GM10847 (cell line): ENCODE data around the gene ABHD5.
A peak's percentile ranks its signal among the peaks of the same experiment; 100 is the strongest.

ENCODE experiments used
- POLR2A ChIP-seq: IDR thresholded peaks from 2 replicates; pipeline ENCODE4 v1.6.1; 2011; ENCODE audit not compliant: insufficient read length; ENCODE audit errors: extremely low read depth

The ABHD5 gene

DNA sequence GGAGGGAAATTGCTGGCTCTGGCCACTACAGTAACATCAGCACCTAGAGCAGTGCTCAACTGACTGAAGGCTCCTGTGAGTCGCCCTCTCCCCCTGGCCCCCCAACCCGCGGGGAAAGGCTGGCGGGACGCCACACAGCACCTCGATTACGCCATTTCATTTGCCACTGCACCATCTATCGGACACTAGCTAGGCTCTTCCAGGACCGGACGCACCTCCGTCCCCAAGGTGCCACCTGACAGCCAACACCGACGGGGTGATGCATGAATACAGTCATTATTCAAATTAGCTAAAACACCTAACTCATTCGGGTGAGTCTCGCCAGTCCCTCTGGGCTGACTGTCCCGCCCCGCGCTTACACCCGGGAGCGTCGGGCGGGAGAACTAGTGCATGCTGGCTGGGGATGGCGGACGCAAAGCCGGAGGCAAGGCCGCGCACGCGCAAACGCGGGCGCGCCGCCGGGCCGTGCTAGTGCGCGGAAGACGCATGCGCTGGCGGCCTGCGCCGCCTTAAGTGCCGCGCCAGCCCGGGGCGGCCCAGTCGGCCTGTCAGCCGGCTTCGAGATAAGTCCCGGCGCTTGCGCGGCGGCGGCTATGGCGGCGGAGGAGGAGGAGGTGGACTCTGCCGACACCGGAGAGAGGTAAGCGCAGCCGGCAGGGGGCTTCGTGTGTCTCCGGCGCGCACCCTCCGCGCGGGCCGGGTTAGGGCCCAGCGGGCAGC is at the start of gene ABHD5:
ABHD5 (plus strand) TSS at position 539 of the 720 bp plus-strand sequence; CDS start at position 594, 55 bp downstream.
- TF ChIP-seq POLR2A, result peak; percentile 99

DNA sequence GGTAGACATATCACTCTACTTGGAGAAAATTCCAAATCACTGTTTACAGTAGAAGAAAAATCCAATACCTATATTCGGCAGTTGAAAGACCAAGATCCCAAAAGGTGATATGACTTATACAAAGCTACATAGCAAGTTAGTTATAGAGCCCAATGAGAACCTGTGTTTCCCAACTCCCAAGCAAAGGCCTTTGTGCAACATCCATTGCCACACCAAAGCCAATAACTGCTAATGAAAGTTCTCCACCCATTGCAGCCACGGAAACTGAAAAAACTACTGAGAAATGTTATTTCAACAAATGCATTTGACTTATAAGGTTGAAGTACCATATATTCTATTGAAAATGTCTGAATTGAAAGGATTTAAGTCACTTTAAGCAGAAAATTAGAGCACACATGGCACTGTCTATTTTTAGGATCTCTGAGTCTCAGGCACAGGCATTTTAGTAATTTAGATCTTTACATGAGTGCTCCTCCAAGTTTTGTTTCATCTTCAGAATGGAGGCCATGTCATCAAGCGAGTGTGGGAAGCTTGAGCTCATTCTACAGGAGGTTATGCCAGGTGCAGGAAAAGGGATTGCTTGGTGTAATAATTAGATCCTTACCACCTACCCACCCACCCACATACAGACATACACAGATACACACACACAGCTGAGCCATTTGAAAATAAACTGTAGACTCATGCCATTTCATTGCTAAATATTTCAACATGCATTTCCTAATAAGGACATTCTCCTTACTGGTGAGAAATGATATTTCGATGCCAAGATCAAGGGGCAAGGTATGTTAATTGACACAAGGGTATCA is 49.2 kb upstream of the ABHD5 start:
- no peak for TF ChIP-seq POLR2A

DNA sequence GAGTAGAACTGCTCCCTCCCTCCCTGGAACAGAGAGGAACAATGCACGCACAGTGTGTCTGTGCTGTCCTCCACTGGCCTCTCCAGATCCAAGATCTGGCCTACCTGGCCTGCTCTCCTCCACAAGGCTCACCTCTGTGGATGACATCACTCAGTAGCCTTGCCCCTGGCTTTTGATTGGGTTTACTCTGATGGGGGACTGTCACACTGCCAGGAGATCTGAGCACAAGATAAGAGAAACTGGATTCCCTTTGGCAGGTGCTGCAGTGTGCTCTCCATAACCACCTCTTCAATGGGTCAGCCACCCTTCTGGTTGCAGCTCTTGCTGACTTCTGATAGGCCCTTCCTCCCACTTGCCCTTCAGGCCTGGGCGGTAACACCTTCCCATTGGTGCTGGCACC is 46.3 kb upstream of the ABHD5 start:
- TF ChIP-seq POLR2A, result no peak

DNA sequence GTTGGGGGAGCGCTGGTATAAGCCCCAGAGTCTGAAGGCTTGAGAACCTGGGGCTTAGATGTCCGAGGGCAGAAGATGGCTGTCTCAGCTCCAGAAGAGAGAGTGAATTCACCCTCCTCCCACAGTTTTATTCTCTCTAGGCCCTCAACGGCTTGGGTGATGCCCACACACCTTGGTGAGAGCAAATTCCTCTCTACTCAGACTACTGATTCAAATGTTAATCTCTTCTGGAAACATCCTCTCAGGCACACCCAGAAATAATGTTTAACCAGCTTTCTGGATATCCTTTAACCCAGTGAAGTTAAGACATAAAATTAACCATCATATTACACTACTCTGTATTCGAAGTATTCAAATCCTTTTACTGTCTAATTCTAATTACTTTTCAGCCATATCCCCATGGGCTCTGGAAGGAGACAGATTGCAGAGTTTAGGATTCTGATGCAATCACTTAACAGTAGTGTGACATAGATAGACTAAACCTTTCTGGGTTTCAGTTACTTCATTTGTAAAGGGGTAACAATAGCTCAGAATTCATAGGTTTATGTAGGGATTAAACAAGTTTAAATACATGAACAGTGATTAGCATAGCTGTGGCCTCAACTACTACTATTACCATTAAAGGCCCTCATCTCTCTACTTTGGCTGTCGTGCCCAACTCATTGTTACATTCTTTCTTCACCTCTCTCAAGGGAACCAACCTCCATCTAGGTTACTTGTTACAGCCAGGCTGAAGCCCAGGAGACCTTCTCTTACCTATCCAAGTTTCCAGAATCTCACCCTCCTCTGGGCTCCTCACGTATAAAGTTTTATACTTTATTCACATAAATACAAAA is 43.2 kb upstream of the ABHD5 start:
- no peak for TF ChIP-seq POLR2A

DNA sequence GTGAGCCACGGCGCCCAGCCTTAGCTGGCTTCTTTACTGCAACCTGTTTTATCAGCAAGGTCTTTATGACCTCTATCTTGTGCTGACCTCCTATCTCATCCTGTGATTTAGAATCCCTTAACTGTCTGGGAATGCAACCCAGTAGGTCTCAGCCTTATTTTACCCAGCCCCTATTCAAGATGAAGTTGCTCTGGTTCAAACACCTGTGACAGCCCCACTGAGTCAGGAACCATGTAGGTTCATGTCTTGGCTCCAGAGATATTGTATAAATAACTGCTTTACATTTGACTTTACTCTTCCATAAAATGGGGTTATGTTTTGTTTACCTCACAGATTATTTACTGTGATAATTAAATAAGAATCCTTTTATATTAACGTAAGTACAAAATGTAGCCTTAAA is 41.8 kb upstream of the ABHD5 start:
- no peak for TF ChIP-seq POLR2A

DNA sequence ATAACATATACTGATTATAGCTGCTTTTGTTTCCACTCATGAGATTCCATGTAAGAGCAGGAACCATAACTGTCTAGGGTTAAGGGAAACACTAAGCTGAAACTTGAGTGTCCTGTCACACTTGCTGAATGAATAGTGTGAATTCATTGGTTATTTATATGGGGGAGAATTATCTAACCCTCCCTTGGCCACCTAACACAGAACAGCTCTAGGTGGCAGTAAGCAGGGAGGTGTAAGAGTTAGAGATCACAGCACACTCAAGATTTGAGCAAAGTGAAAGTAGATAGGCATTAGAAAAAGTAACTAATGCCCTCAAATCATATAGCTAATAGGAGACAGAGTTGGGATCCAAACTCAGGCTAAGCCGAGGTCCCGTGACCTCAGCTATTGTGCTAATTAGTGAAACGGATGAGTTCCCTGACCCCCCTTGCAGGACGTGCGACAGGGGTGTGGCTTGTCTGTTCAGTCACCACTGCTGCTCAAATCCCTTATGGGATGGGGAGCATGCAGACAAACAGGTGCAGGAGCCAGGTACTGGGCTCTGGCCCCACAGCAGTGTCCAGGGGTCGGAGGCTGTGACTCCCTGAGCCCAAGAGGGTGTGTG is 41.3 kb upstream of the ABHD5 start:
- TF ChIP-seq POLR2A, result no peak

DNA sequence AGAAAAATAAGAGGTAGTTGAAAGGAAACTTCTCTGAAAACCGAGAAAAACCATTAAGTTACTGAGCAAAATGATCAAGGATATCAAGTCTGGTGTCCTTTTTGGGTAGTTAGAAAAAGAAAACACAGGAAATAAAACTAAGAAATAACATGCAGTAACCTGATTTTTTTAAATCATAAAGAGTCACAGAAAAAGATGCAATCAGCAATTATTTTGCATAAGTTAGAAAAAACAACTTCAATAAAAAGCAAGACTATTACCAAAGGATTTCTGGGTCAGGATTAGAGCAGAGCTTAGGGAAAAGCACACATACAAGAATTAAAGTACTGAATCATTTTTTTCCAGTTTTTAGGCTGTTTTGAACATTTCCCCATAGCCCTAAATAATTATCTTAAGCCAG is 40.4 kb upstream of the ABHD5 start:
- no peak for TF ChIP-seq POLR2A

DNA sequence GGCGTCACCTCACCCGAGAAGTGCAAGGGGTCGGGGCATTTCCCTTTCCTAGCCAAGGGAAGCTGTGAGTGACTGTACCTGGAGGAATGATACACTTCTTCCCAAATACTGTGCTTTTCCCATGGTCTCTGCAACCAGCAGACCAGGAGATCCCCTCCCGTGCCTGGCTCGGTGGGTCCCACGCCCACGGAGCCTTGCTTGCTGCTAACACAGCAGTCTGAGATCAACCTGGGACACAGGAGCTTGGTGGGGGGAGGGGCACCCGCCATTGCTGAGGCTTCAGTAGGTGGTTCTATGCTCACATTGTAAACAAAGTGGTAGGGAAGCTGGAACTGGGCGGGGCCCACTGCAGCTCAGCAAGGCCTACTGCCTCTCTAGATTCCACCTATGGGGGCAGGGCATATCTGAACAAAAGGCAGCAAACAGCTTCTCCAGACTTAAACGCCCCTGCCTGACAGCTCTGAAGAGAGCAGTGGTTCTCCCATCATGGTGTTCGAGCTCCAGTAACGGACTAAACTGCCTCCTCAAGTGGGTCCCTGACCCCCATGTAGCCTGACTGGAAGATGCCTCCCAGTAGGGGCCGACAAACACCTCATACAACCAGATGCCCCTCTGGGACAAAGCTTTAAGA is 31.4 kb upstream of the ABHD5 start:
- no peak for TF ChIP-seq POLR2A

DNA sequence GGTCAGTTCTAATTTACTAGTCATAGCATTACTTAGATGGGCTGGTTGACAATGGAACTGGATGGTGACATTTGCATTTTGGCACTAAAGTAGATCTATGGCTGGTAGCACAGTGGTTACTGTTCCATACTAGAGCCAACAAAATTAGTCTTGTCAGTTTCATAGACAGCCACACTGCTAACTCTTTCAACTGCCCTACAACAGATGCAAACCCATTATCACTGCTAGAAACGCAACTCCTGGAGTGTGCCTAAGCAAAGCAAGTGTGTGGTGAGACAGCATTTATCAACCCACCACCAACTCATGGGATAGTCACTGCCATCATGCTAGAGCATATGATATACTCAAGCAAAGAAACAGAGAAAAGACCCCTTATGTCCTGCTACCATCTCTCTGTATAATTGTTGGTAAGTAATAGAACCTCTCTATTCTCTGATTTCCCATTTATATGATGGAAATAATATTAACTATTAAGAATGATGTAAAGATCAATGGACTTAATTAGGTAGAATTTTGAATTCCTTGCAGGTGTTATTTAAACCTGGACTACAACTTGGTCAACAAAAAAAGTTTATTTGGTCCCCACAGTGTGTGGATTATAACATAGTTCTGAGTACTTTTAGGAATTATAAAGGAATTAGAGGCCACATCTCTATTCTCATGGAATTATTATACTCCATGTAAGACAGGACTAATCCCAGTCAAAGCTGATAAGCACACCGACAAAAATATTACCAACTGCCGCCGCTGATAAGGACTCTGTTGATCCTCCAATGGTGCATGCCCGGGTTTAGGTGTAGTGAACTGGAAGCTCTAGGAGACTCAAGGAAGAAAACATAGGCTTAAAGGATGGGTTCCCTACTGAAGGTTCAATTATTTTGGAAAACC is 19.9 kb upstream of the ABHD5 start:
- TF ChIP-seq POLR2A, result no peak

DNA sequence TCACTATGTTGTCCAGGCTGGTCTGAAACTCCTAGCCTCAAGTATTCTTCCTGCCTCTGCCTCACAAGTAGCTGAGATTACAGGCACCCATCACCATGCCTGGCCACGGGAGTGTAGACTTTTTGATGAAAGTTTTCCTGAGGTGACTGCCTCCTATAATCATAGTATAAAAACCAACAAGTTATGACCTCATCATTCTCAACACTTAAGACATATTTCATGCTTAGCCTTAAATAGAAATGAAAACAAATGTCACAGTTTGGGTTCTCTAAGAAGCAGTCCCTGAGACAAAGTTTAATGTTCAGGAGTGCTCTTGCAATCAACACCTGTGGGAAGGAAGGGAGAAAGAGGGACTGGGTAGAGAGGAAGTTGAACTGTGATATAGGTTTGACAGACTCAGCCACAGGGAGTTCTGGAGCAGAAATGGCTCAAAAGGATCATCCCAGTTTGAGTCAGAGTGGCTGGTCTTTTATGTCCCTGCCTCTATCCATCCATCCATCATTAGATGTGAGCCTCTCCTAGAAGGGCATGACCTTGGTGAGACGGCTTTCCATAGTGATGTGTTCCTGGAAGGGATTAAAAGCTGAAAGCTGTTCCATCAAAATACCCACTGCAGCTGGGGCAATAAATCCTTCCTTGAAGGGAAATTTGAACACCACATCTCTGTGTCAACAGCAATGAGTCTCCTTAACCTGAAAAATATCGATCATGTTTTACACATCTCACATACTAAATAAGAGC is 16.2 kb upstream of the ABHD5 start:
- TF ChIP-seq POLR2A, result no peak

DNA sequence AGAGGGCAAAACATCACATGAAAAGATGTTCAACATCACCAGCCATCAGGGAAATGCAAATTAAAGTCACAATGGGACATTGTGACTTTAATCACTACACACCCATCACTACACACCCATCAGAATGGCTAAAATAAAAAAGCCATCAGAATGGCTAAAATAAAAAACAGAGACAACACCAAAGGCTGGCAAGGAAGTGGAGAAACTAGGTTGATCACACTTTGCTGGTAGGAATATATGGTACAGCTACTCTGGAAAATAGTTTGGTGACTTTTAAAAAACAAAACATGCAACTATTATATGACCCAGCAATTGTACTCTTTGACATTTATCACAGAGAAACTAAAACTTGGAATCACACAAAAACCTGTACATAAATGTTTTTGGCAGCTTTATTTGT is 15.1 kb upstream of the ABHD5 start:
- no peak for TF ChIP-seq POLR2A

DNA sequence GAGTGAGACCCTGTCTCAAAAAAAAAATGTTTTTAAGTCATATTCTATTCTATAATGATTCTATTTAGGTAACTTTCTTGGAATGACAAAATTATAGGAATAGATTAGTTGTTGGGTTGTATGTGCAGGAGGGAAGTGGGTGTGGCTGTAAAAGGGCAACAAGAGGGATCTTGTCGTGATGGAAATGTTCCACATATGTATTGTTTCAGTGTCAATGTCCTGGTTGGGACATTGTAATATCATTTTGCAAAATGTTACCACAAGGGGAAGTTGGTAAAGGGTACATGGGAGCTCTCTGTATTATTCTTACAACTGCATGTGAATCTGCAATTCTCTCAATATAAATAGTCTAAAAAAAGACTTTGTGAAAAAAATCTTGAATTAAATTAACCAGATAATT is 14.3 kb upstream of the ABHD5 start:
- no peak for TF ChIP-seq POLR2A

DNA sequence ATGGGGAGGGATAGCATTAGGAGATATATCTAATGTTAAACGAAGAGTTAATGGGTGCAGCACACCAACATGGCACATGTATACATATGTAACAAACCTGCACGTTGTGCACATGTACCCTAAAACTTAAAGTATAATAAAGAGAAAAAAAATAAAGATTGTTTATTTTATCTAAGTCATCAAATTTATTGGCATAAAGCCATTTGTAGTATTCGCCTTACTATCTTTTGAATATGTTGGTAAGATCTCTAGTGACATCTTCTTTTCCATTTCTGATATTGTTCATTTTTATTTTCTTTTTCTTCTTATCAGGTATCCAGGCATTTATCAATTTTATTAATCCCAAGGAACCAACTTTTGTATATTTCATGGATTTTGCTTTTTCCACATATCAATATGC is 5.8 kb upstream of the ABHD5 start:
- no peak for TF ChIP-seq POLR2A

DNA sequence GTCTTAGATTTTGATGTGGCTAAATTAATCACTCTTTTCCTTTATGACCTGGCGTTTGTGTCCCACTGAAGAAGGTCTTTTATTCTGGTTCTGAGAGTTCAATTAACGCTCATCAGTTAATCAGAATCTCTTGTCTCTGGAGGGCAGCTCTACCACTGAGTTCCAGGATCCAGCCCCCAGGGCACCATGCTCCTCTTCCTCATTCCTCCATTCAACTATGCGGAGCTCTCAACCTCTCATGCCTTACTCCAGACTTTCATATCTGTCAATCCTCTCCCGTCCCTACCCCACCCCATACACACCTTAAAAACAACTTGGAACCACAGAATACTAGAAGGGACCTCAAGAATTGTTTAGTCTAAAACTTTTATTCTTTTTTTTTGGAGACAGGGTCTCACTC is 4.8 kb upstream of the ABHD5 start:
- no peak for TF ChIP-seq POLR2A

DNA sequence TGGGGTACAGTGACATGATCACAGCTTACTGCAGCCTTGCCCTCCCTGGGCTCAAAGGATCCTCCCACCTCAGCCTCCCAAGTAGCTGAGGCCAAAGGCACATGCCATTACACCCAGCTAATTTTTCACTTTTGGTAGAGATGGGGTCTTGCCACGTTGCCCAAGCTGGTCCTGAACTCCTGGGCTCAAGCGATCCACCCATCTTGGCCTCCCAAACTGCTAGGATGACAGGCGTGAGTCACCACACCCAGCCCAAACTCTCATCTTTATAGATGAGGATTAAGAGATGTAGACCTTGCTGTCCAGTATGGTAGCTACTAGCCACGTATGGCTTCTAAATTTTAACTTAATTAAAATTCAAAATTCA is 4.4 kb upstream of the ABHD5 start:
- no peak for TF ChIP-seq POLR2A
